MM.1S (cell line): ENCODE measurements around the gene RTCA.
"Not testable (repeated sequence)": the region's sequence is repeated elsewhere in the genome, so short reads cannot be mapped to it uniquely, and the experiment has no call there.

Experiments used
- CTCF ChIP-seq: fragments of 300-600 bp; sonication (generic); IDR thresholded peaks from 2 replicates; pipeline ENCODE4 v1.5.1; 2016; ENCODE audit warnings: antibody characterized with exemption, low read length, mixed read lengths
- EZH2 ChIP-seq: fragments of 300-600 bp; sonication (generic); optimal IDR thresholded peaks from 2 replicates; pipeline ENCODE3; 2017; ENCODE audit warnings: low read depth, mild to moderate bottlenecking, antibody characterized with exemption, low read length, mixed read lengths

GRCh38 chr1:100264081-100264480 is 1.9 kb upstream of the RTCA start:
- not testable (repeated sequence) for TF ChIP-seq EZH2, CTCF
